Fibroblast of skin of left biceps (primary cell): ENCODE data around the gene SENP1.

Experiments
- DNase-seq, 2 experiments: peaks; one replicate each; pipeline ENCODE4 v3.0.0-alpha.2; 2013; ENCODE audit warnings: low read depth in 2 of 2

Gene SENP1

DNA sequence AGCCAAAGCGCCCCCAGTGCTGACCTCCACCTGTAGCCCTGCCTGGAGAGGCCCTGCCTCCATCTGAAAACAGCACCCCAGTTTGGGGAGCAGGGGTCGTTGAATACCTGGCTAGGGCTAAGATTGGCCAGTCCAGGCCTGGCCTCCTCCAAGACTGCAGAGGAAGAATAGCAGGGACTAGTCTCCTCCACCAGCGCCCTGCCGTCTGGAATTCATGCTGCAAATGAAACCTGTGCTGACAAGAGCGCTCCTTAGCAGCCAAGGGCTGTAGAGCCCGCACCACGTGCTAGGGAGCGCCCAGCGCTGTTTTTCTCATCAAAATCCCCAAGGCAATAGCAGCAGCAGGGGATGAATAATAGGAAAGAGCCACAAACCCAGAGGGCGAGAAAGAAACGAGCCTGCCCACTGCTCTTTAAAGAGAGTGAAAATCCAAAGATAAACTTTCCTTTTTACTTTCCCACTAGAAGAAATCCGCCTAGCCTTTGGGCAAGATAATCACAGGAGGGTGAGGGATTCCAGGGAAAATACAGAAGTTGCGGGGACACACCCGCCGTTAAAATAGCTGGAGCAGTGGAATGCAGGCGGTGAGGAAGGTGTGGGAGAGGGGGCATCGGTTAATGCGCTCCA lies 104.9 kb downstream of the SENP1 start:
- no peak for DNase-seq

DNA sequence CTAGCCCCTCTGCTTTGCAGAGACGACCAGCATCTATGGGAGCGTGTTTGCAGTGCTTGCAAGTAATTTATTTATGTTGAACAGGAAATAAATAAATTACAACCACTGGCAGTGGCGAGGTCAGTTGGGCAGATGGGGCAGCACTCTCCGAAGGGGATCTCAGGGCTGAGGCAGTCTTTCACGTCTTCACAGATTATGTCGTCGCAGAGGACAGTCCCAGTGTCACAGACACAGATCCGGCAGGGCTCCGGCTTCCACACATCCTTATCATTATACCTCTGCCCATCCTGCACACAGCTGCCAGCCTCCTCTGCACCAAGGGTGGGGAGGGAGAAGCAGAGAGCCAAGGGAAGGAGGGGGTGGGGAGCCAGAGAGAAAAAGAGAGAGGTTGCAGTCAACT lies 106.1 kb downstream of the SENP1 start:
- no peak for DNase-seq

DNA sequence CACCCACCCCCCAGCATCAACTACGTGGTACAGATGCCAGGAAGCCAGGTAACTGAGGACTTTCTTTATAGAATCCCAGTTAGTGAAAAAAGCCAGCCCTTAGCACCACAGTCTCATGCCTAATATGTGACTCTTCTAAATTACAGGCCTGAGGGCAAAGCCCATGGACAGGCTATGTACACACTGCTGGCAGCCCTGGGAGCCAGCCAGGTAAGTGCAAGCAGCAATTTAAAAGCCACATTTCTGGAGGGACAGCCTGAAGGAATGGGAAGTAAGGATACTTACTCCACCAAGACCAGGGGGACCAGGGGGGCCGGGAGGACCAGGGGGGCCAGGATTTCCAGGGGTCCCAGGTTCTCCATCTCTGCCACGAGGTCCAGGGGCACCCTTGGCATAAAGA lies 108.6 kb downstream of the SENP1 start:
- DNase-seq, result no peak

DNA sequence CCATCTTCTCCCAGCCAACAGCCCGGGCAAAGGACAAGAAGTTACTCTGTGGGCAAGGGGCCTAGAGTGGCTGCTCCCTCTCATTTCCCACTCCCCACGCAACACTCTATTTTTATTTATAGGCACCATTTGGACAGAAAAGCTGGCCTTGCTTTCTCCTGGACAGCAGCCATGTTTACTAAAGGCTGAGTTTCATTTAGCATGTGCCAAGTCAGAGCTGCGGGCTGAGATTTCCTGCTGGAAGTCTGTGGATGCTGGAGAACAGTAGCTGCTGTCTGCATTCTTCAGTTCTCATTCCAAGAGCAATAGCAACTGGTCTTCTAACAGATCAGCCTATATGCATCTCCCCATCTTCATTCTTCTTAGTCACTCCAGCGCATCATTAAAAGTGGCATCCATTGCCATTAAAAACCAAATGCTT lies 109.9 kb downstream of the SENP1 start:
- DNase-seq, result no peak

DNA sequence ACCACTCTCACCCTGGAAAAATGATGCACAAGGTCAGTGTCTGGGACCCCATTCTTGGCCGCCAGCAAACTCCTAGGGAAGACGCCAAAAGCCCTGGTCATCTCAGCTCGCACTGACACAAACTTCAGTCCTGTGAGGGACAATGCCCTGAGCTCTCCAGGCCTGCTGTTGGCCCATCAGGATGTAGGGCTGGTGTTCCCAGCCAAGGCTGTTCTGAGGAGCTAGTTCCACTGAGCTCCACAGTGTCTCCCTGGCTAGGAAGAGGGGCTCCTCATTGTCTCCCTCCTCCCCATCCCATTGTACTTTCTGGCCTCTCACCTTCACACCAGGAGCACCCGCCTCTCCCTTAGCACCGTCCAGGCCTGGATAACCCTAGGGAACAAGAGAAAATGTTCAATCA lies 112.4 kb downstream of the SENP1 start:
- DNase-seq, result no peak
